GM23338 (cell line): ENCODE results near the gene CIART. TPM values are rescaled to one million over a fixed set of nuclear protein-coding genes. Genes with fewer than 3 reads are reported as not detected.

ENCODE experiments used
- ATAC-seq: fragments of 200-7000 bp; cut with Tn5 transposase; 3 replicates; pipeline ENCODE4 v1.9.1; 2020
- DNase-seq: peaks from one replicate; pipeline ENCODE4 v3.0.0-alpha.2; 2015; ENCODE audit warnings: low spot score
- H2AFZ ChIP-seq: fragments of 200-600 bp; sonication (generic); 2 replicates; pipeline ENCODE4 v1.8.0; 2016; ENCODE audit warnings: antibody characterized with exemption, mild to moderate bottlenecking, moderate library complexity
- H3F3A ChIP-seq: fragments of 200-600 bp; sonication (generic); replicated peaks from 2 replicates; pipeline ENCODE4 v1.8.0; 2017; ENCODE audit warnings: antibody characterized with exemption, mixed run types, low read depth
- H3K27ac ChIP-seq: fragments of 200-600 bp; sonication (generic); 2 replicates; pipeline ENCODE4 v1.6.1; 2016; ENCODE audit warnings: low read depth
- H3K27me3 ChIP-seq: fragments of 200-600 bp; sonication (generic); 2 replicates; pipeline ENCODE4 v1.8.0; 2016; ENCODE audit warnings: mild to moderate bottlenecking, mixed run types, moderate library complexity; ENCODE audit not compliant: insufficient read depth
- H3K36me3 ChIP-seq: fragments of 200-600 bp; sonication (generic); 2 replicates; pipeline ENCODE4 v1.8.0; 2016; ENCODE audit warnings: mild to moderate bottlenecking; ENCODE audit not compliant: insufficient read depth
- H3K4me1 ChIP-seq: fragments of 200-600 bp; sonication (generic); 2 replicates; pipeline ENCODE4 v1.8.0; 2016; ENCODE audit warnings: mild to moderate bottlenecking, moderate library complexity; ENCODE audit not compliant: insufficient read depth
- H3K4me2 ChIP-seq: fragments of 200-600 bp; sonication (generic); 2 replicates; pipeline ENCODE4 v1.7.1; 2017; ENCODE audit warnings: mixed run types
- H3K4me3 ChIP-seq: fragments of 200-600 bp; sonication (generic); 2 replicates; pipeline ENCODE4 v1.6.1; 2016; ENCODE audit warnings: mixed run types
- H3K79me2 ChIP-seq: fragments of 200-600 bp; sonication (generic); replicated peaks from 2 replicates; pipeline ENCODE4 v1.8.0; 2017; ENCODE audit warnings: mild to moderate bottlenecking; ENCODE audit not compliant: insufficient read depth
- H3K9me2 ChIP-seq: fragments of 200-600 bp; sonication (generic); 2 replicates; pipeline ENCODE4 v1.8.0; 2017; ENCODE audit not compliant: insufficient read depth
- H4K20me1 ChIP-seq: fragments of 200-600 bp; sonication (generic); replicated peaks from 2 replicates; pipeline ENCODE4 v1.8.0; 2017; ENCODE audit warnings: mild to moderate bottlenecking; ENCODE audit not compliant: insufficient read depth
- H3K27ac Mint-ChIP-seq: 2 replicates; pipeline ENCODE4 v1.8.0; 2020; ENCODE audit warnings: inconsistent platforms, mild to moderate bottlenecking, moderate library complexity, mixed read lengths
- H3K27me3 Mint-ChIP-seq: 3 replicates; pipeline ENCODE4 v1.8.0; 2022; ENCODE audit warnings: low read depth, mild to moderate bottlenecking, moderate library complexity, mixed read lengths, inconsistent platforms; ENCODE audit not compliant: insufficient read depth, poor library complexity
- H3K36me3 Mint-ChIP-seq: 3 replicates; pipeline ENCODE4 v1.8.0; 2021; ENCODE audit warnings: low read depth, mild to moderate bottlenecking, inconsistent platforms, moderate library complexity, mixed read lengths
- H3K4me1 Mint-ChIP-seq: 3 replicates; pipeline ENCODE4 v1.8.0; 2020; ENCODE audit warnings: mild to moderate bottlenecking, inconsistent platforms, mixed read lengths
- H3K4me3 Mint-ChIP-seq: 3 replicates; pipeline ENCODE4 v1.8.0; 2021; ENCODE audit warnings: moderate library complexity, mild to moderate bottlenecking, inconsistent platforms, mixed read lengths
- H3K9me3 Mint-ChIP-seq: 3 replicates; pipeline ENCODE4 v1.8.0; 2020; ENCODE audit warnings: moderate library complexity, mild to moderate bottlenecking, inconsistent platforms, mixed read lengths
- CREB1 ChIP-seq: fragments of 250-450 bp; sonication (Bioruptor Pico); IDR thresholded peaks from 2 replicates; pipeline ENCODE4 v1.5.0; 2020; ENCODE audit warnings: low read depth, mild to moderate bottlenecking, moderate library complexity
- EZH2 ChIP-seq: fragments of 200-600 bp; sonication (generic); IDR thresholded peaks from one replicate; pipeline ENCODE4 v1.8.0; 2017; ENCODE audit warnings: antibody characterized with exemption, mild to moderate bottlenecking, low read depth; ENCODE audit not compliant: unreplicated experiment
- EZH2phosphoT487 ChIP-seq: fragments of 200-600 bp; sonication (generic); IDR thresholded peaks from one replicate; pipeline ENCODE4 v1.8.1; 2018; ENCODE audit warnings: antibody characterized with exemption; ENCODE audit not compliant: unreplicated experiment
- JUNB ChIP-seq: IDR thresholded peaks from one replicate; pipeline ENCODE4 v1.6.1; 2016; ENCODE audit warnings: antibody characterized with exemption; ENCODE audit not compliant: unreplicated experiment
- POLR2AphosphoS5 ChIP-seq: IDR thresholded peaks from 2 replicates; pipeline ENCODE4 v1.6.1; 2016; ENCODE audit warnings: antibody characterized with exemption, low read depth
- REST ChIP-seq: IDR thresholded peaks from one replicate; pipeline ENCODE4 v1.6.1; 2018; ENCODE audit warnings: antibody characterized with exemption; ENCODE audit not compliant: unreplicated experiment
- STAT1 ChIP-seq: IDR thresholded peaks from one replicate; pipeline ENCODE4 v1.6.1; 2016; ENCODE audit warnings: antibody characterized with exemption; ENCODE audit not compliant: unreplicated experiment
- ZNF331 ChIP-seq: fragments of 250-450 bp; sonication (Bioruptor Pico); IDR thresholded peaks from 2 replicates; pipeline ENCODE4 v1.5.0; 2020; ENCODE audit warnings: low read depth, mild to moderate bottlenecking, moderate library complexity
- ZNF462 ChIP-seq: fragments of 250-450 bp; sonication (Bioruptor Pico); IDR thresholded peaks from 2 replicates; pipeline ENCODE4 v1.5.0; 2020; ENCODE audit warnings: mild to moderate bottlenecking, moderate library complexity
- polyA plus RNA-seq: library from polyadenylated mRNA; unstranded; fragments of >200 nt; fragmentation: Nextera tagmentation; extraction: Ambion mirVana; gene quantifications from 2 replicates; pipeline ENCODE4 v1.2.1, GENCODE V29; 2016
- total RNA-seq: library from RNA; depleted of rRNA; stranded (reverse); fragments of >200 nt; shearing (Covaris generic); gene quantifications from 2 replicates; pipeline ENCODE4 v1.2.3, GENCODE V29; 2014
- TF ChIP-seq, protein P1 (sequence below): IDR thresholded peaks from 2 replicates; pipeline ENCODE4 v1.6.1; 2016; ENCODE audit warnings: antibody characterized with exemption

CIART gene
- total and polyA plus RNA-seq, 2 experiments from 2014 or later, result 9.3 to 16.4 TPM

DNA sequence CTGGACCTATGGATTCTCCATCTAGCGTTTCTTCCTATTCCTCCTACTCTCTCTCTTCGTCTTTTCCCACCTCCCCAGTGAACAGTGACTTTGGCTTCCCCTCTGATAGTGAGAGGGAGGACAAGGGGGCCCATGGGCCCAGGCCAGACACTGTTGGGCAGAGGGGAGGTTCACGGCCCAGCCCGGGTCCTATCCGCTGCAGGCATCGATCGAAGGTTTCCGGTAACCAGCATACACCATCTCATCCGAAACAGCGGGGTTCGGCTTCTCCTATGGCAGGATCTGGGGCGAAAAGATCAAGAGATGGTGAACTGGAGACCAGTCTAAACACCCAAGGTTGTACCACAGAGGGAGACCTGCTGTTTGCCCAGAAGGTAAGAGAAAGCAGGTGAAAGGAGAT is 906 bp downstream of the CIART start:
- H4K20me1 ChIP-seq, result no peaks in the 10 kb centered on the region

DNA sequence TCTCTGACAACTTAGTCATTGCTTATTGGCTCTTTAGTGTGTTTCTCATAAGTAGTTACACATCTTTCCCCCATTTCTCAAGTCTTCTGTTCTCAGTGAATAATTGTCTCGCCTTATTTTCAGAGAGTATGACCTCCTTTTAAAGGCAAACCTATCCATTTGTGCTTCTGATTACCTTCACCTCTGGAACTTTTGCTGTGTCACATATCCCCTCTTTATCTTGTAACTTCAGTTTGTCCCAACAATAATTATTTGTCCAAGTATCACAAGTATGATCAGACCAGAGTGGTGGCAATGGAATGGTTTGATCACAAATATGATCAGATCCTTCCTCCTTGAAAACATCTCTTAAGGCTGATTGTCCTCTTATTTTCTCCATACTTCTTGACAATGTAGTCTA is 6.0 kb downstream of the CIART start:
- peaks cover 7% of the 10 kb centered on the region for H3K4me1 Mint-ChIP-seq
- Histone ChIP-seq H3K4me1 (peaks cover under 1% of the 10 kb centered on the region; the same call in 1 of the 2 replicates), H3K36me3 (no peaks in the 10 kb centered on the region), H4K20me1 (no peaks in the 10 kb centered on the region), H3K27me3 (peaks cover 4% of the 10 kb centered on the region), H3K27ac (no peak overlapping the region), H3F3A (peaks cover 3% of the 10 kb centered on the region; the same call in 1 of the 2 replicates), H3K79me2 (no peaks in the 10 kb centered on the region), H2AFZ (no peak overlapping the region), H3K4me2 (no peak overlapping the region), H3K9me2 (no peaks in the 10 kb centered on the region), H3K4me3 (no peak overlapping the region)
- H3K9me3 Mint-ChIP-seq, result no peaks in the 10 kb centered on the region
- H3K27ac Mint-ChIP-seq, result no peak overlapping the region
- ATAC-seq (no peak), DNase-seq (no peak)
- H3K4me3 Mint-ChIP-seq, result no peak overlapping the region
- TF ChIP-seq EZH2phosphoT487, result no peak
- no peak for TF ChIP-seq POLR2AphosphoS5
- no peak for TF ChIP-seq STAT1
- TF ChIP-seq, protein P1, sequence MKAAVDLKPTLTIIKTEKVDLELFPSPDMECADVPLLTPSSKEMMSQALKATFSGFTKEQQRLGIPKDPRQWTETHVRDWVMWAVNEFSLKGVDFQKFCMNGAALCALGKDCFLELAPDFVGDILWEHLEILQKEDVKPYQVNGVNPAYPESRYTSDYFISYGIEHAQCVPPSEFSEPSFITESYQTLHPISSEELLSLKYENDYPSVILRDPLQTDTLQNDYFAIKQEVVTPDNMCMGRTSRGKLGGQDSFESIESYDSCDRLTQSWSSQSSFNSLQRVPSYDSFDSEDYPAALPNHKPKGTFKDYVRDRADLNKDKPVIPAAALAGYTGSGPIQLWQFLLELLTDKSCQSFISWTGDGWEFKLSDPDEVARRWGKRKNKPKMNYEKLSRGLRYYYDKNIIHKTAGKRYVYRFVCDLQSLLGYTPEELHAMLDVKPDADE, result no peak
- TF ChIP-seq ZNF462 (CRISPR knock-in tag), result no peak
- TF ChIP-seq EZH2, result no peak
- TF ChIP-seq REST, result no peak
- no peak for TF ChIP-seq ZNF331 (CRISPR knock-in tag)
- H3K36me3 Mint-ChIP-seq, result peaks cover 16% of the 10 kb centered on the region; the same call in 2 of the 3 replicates
- H3K27me3 Mint-ChIP-seq, result peaks cover 3% of the 10 kb centered on the region

More for the DNA sequence above, 906 bp downstream of the CIART start:
- H3K4me3 Mint-ChIP-seq, result peak overlapping the region; percentile 91
- Histone ChIP-seq H3K36me3 (no peaks in the 10 kb centered on the region), H2AFZ (peak overlapping the region; percentile 92), H3K4me1 (peaks cover 15% of the 10 kb centered on the region), H3K4me2 (peak overlapping the region; percentile 80), H3F3A (peaks cover 2% of the 10 kb centered on the region; the same call in 1 of the 2 replicates), H3K27me3 (peaks cover 13% of the 10 kb centered on the region), H3K9me2 (no peaks in the 10 kb centered on the region), H3K4me3 (peak overlapping the region; percentile 60), H3K27ac (no peak overlapping the region), H3K79me2 (no peaks in the 10 kb centered on the region)
- peaks cover 18% of the 10 kb centered on the region for H3K4me1 Mint-ChIP-seq
- H3K36me3 Mint-ChIP-seq, result peaks cover 16% of the 10 kb centered on the region; the same call in 2 of the 3 replicates
- TF ChIP-seq CREB1 (CRISPR knock-in tag) (no peak), JUNB (no peak)
- TF ChIP-seq, protein P1, result no peak
- peak; percentile 14 for DNase-seq
- ATAC-seq, result no peak
- H3K9me3 Mint-ChIP-seq, result no peaks in the 10 kb centered on the region
- peaks cover 19% of the 10 kb centered on the region for H3K27me3 Mint-ChIP-seq
- H3K27ac Mint-ChIP-seq, result no peak overlapping the region
